ENCODE measurements around the gene ETAA1.
A peak's percentile ranks its signal among the peaks of the same experiment; 100 is the strongest.

The ETAA1 gene

GRCh38 chr2:67399144-67399543 is 2.0 kb downstream of the ETAA1 start:
- no peaks in the 10 kb centered on the region for H3K27me3 ChIP-seq (ENCODE audit: low read length)
- H4K20me1 ChIP-seq (ENCODE audit: low read depth, low read length) = no peaks in the 10 kb centered on the region
- peaks cover 39% of the 10 kb centered on the region for H3K36me3 ChIP-seq (ENCODE audit: low read length)
- H3K9me3 ChIP-seq (ENCODE audit: insufficient read depth, low read length) = no peaks in the 10 kb centered on the region
- no peak overlapping the region for H2AFZ ChIP-seq (ENCODE audit: low read depth, low read length, severe bottlenecking)
- no peak overlapping the region for H3K9ac ChIP-seq (ENCODE audit: low read length)
- H3K9me2 ChIP-seq (replicated peaks; ENCODE audit: insufficient read depth, low read length) = no peaks in the 10 kb centered on the region
- H3F3A ChIP-seq (ENCODE audit: insufficient read depth) = 0 out of 2 replicates have a peak, but pooled peaks cover 3% of the 10 kb centered on the region
- TF ChIP-seq EZH2phosphoT487 (conservative IDR thresholded peaks at IDR 0.05; ENCODE audit: low read length) = no peak
- TF ChIP-seq, protein P1, sequence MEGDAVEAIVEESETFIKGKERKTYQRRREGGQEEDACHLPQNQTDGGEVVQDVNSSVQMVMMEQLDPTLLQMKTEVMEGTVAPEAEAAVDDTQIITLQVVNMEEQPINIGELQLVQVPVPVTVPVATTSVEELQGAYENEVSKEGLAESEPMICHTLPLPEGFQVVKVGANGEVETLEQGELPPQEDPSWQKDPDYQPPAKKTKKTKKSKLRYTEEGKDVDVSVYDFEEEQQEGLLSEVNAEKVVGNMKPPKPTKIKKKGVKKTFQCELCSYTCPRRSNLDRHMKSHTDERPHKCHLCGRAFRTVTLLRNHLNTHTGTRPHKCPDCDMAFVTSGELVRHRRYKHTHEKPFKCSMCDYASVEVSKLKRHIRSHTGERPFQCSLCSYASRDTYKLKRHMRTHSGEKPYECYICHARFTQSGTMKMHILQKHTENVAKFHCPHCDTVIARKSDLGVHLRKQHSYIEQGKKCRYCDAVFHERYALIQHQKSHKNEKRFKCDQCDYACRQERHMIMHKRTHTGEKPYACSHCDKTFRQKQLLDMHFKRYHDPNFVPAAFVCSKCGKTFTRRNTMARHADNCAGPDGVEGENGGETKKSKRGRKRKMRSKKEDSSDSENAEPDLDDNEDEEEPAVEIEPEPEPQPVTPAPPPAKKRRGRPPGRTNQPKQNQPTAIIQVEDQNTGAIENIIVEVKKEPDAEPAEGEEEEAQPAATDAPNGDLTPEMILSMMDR (IDR thresholded peaks at IDR 0.05; ENCODE audit: insufficient read depth, low read length, poor library complexity, severe bottlenecking) = no peak
- H3K4me2 ChIP-seq (ENCODE audit: low read depth, low read length, poor library complexity, severe bottlenecking) = peak overlapping the region; percentile 98
- H3K79me2 ChIP-seq (ENCODE audit: insufficient read depth, low read length) = peaks cover 19% of the 10 kb centered on the region
- no peak overlapping the region for H3K4me3 ChIP-seq (ENCODE audit: insufficient read depth, low read length, poor library complexity, severe bottlenecking)
- no peak overlapping the region for H3K27ac ChIP-seq (ENCODE audit: low read depth, low read length)

DNA sequence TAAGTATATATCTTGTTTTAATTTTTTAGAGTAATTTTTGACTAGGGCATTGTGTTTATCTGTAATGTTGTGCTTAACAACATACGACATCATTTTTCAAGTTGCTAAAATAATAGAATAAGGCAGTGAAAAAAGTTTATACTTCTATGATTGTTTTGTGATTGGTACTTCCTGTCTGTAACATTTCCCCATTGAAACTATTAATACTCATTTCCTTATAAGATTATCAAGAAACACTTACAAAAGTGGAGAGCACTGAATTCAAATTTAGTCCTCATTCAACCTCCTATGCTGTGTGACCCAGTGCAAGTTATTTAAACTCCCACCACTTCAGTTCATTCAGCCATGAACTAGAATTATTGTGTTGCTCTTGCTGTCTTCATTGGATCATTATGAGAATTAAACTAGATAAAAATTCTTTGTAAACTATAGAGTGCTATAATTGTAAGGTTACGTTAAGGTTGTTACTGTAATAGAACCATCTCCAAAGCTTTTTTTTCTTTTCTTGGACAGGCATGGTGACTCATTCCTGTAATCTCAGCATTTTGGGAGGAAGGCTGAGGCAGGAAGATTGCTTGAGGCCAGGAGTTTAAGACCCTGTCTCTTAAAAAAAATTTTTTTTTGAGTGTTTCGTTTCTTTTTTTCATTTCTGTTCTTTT is 2.8 kb downstream of the ETAA1 start:
- Histone ChIP-seq H3K27me3 (ENCODE audit: low read length) (no peaks in the 10 kb centered on the region), H4K20me1 (ENCODE audit: low read depth, low read length) (no peaks in the 10 kb centered on the region), H3K4me3 (ENCODE audit: insufficient read depth, low read length, poor library complexity, severe bottlenecking) (no peak overlapping the region), H2AFZ (ENCODE audit: low read depth, low read length, severe bottlenecking) (no peak overlapping the region), H3K79me2 (ENCODE audit: insufficient read depth, low read length) (peaks cover 19% of the 10 kb centered on the region), H3K4me2 (ENCODE audit: low read depth, low read length, poor library complexity, severe bottlenecking) (peak overlapping the region; percentile 98), H3K9ac (ENCODE audit: low read length) (no peak overlapping the region), H3K9me3 (ENCODE audit: insufficient read depth, low read length) (no peaks in the 10 kb centered on the region), H3K36me3 (ENCODE audit: low read length) (peaks cover 41% of the 10 kb centered on the region), H3K9me2 (replicated peaks; ENCODE audit: insufficient read depth, low read length) (no peaks in the 10 kb centered on the region), H3F3A (ENCODE audit: insufficient read depth) (0 out of 2 replicates have a peak, but pooled peaks cover 3% of the 10 kb centered on the region), H3K27ac (ENCODE audit: low read depth, low read length) (no peak overlapping the region)
- TF ChIP-seq, protein P1 (IDR thresholded peaks at IDR 0.05; ENCODE audit: insufficient read depth, low read length, poor library complexity, severe bottlenecking) = no peak
- no peak for TF ChIP-seq EZH2phosphoT487 (conservative IDR thresholded peaks at IDR 0.05; ENCODE audit: low read length)

DNA sequence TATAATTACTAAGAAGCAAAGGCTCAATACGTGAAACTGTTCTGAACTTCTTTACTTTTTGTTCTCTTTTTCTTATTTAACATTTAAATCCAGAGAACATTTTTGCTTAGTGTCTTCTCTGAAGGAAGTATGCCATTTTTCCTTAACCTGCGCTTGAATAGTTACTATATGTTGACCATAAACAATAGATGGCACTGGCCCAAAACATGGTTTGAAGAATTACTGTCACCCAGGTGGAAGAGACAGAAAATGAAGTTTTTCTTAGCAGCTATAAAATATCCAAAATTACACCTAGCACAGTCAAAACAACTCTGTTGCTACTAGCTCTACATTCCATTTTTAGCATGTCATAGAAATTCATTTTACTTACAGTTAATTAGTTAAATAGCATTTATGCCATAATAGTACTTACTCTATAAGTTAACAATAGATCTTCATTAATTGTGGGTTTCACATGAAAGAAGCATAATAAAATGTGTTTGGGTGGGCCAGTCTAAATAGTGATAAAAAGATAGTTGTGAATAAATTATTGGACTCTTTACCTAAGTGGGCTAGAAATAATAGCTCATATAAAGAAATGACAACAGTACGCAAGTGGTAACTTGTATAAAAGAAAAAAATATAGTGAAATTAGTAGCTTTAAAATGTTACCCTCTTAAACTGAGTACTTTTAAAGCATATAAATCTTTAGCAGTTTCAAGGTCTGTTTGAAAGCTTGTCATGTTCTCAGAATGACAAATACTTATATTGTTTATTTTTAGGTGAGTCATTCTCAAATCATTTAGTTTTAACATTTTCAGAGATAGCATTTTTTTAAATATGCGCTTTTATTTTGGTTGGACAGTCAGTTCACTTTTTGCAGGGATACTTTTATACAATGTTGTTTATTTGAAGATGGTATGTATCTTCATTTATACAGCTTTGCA is 3.7 kb downstream of the ETAA1 start:
- Histone ChIP-seq H3F3A (ENCODE audit: insufficient read depth) (0 out of 2 replicates have a peak, but pooled peaks cover 3% of the 10 kb centered on the region), H4K20me1 (ENCODE audit: low read depth, low read length) (no peaks in the 10 kb centered on the region), H3K4me3 (ENCODE audit: insufficient read depth, low read length, poor library complexity, severe bottlenecking) (no peak overlapping the region), H2AFZ (ENCODE audit: low read depth, low read length, severe bottlenecking) (no peak overlapping the region), H3K9me2 (replicated peaks; ENCODE audit: insufficient read depth, low read length) (no peaks in the 10 kb centered on the region), H3K27me3 (ENCODE audit: low read length) (no peaks in the 10 kb centered on the region), H3K36me3 (ENCODE audit: low read length) (peaks cover 47% of the 10 kb centered on the region), H3K4me2 (ENCODE audit: low read depth, low read length, poor library complexity, severe bottlenecking) (no peak overlapping the region), H3K9ac (ENCODE audit: low read length) (no peak overlapping the region), H3K27ac (ENCODE audit: low read depth, low read length) (no peak overlapping the region), H3K79me2 (ENCODE audit: insufficient read depth, low read length) (peaks cover 19% of the 10 kb centered on the region), H3K9me3 (ENCODE audit: insufficient read depth, low read length) (no peaks in the 10 kb centered on the region)
- TF ChIP-seq, protein P1 (IDR thresholded peaks at IDR 0.05; ENCODE audit: insufficient read depth, low read length, poor library complexity, severe bottlenecking) = no peak
- TF ChIP-seq EZH2phosphoT487 (conservative IDR thresholded peaks at IDR 0.05; ENCODE audit: low read length) = no peak
